Activated CD4-positive, alpha-beta memory T cell treated with anti-CD3 and anti-CD28 coated beads for 36 hours (primary cell): ENCODE results near the gene RSPH10B. TPM values are rescaled to one million over a fixed set of nuclear protein-coding genes. Genes with fewer than 3 reads are reported as not detected.
"Not testable (repeated sequence)": the region's sequence is repeated elsewhere in the genome, so short reads cannot be mapped to it uniquely, and the experiment has no call there.

ENCODE experiments used
- CTCF ChIA-PET: fragments of 350-600 bp; sonication (Branson Sonifier 250); formaldehyde crosslinking; loops from one replicate; lab custom pipeline; 2021; ENCODE audit warnings: antibody characterized with exemption, inconsistent platforms; lab: Charles Lee
- POLR2A ChIA-PET: fragments of 350-600 bp; sonication (Branson Sonifier 250); formaldehyde crosslinking; loops from one replicate; lab custom pipeline; 2021; ENCODE audit warnings: antibody characterized with exemption; lab: Charles Lee
- DNase-seq: peaks from one replicate; pipeline ENCODE4 v3.0.0-alpha.2; 2020
- H3K27ac Mint-ChIP-seq: one replicate; pipeline ENCODE4 v1.8.0; 2021; ENCODE audit warnings: mixed read lengths
- H3K27me3 Mint-ChIP-seq: one replicate; pipeline ENCODE4 v1.8.0; 2021; ENCODE audit warnings: mixed read lengths
- H3K36me3 Mint-ChIP-seq: one replicate; pipeline ENCODE4 v1.8.0; 2021; ENCODE audit warnings: mixed read lengths
- H3K4me1 Mint-ChIP-seq: one replicate; pipeline ENCODE4 v1.8.0; 2021; ENCODE audit warnings: low read depth, mixed read lengths
- H3K4me3 Mint-ChIP-seq: one replicate; pipeline ENCODE4 v1.8.0; 2021; ENCODE audit warnings: mild to moderate bottlenecking, mixed read lengths
- H3K9me3 Mint-ChIP-seq: one replicate; pipeline ENCODE4 v1.8.0; 2021; ENCODE audit warnings: mixed read lengths
- intact Hi-C: fragments of 100-400 bp; cut with micrococcal nuclease; formaldehyde crosslinking; loops from one replicate; pipeline ENCODE4 v1.15.1; 2023
- total RNA-seq, 2 experiments: library from RNA; stranded (reverse); gene quantifications; one replicate each; pipeline ENCODE4 v1.2.3, GENCODE V29; 2021

Gene RSPH10B
- total RNA-seq, result not detected

GRCh38 chr7:5970347-5970911 is at the start of gene RSPH10B:
RSPH10B (minus strand) TSS chr7:5970689; CDS start chr7:5967116, 3,573 bp downstream.
- H3K36me3 Mint-ChIP-seq, H3K27me3 Mint-ChIP-seq, H3K9me3 Mint-ChIP-seq, H3K4me1 Mint-ChIP-seq, DNase-seq, H3K27ac Mint-ChIP-seq, intact Hi-C loops, H3K4me3 Mint-ChIP-seq, POLR2A ChIA-PET, CTCF ChIA-PET: not testable (repeated sequence)

- Mint-ChIP-seq H3K27ac (peak overlapping the region; percentile 87), H3K36me3 (peaks cover 44% of the 10 kb centered on the region), H3K27me3 (no peaks in the 10 kb centered on the region), H3K4me1 (peaks cover 32% of the 10 kb centered on the region), H3K9me3 (no peaks in the 10 kb centered on the region), H3K4me3 (no peak overlapping the region)
- CTCF ChIA-PET, result no interaction called here
- DNase-seq, result no peak
- intact Hi-C loops, result no loop called here
- POLR2A ChIA-PET, result no interaction called here
Measured at GRCh38 chr7:6016653-6016966, 46.1 kb upstream of the RSPH10B start.

GRCh38 chr7:6015917-6016652 is 45.6 kb upstream of the RSPH10B start:
- POLR2A ChIA-PET, result interaction anchor here (1.0 to 1.1 kb wide), 2 partner anchors 8 to 9 kb away, joined by 3 to 4 read pairs; no protein-coding TSS in a partner anchor
- H3K9me3 Mint-ChIP-seq, result no peaks in the 10 kb centered on the region
- H3K27me3 Mint-ChIP-seq, result no peaks in the 10 kb centered on the region
- peaks cover 37% of the 10 kb centered on the region for H3K4me1 Mint-ChIP-seq
- intact Hi-C loops, result no loop called here
- no peak overlapping the region for H3K4me3 Mint-ChIP-seq
- peaks cover 42% of the 10 kb centered on the region for H3K36me3 Mint-ChIP-seq
- peak overlapping the region; percentile 87 for H3K27ac Mint-ChIP-seq
- peak; percentile 55 for DNase-seq
- CTCF ChIA-PET, result interaction anchor here (0.9 kb wide), 1 partner anchor 19 kb away, joined by 5 read pairs; no protein-coding TSS in a partner anchor

- Mint-ChIP-seq H3K4me1 (peaks cover 52% of the 10 kb centered on the region), H3K27me3 (no peaks in the 10 kb centered on the region), H3K36me3 (peaks cover 29% of the 10 kb centered on the region), H3K27ac (peak overlapping the region; percentile 53), H3K9me3 (no peaks in the 10 kb centered on the region), H3K4me3 (no peak overlapping the region)
- POLR2A ChIA-PET, result no interaction called here
- intact Hi-C loops, result no loop called here
- DNase-seq, result peak; percentile 25
- CTCF ChIA-PET, result no interaction called here
Measured at GRCh38 chr7:6012355-6013104, 42.0 kb upstream of the RSPH10B start.

GRCh38 chr7:6011541-6011940 is 41.1 kb upstream of the RSPH10B start:
- ChIA-PET CTCF (no interaction called here), POLR2A (no interaction called here)
- Mint-ChIP-seq H3K4me1 (peaks cover 58% of the 10 kb centered on the region), H3K4me3 (no peak overlapping the region), H3K36me3 (peaks cover 23% of the 10 kb centered on the region), H3K9me3 (no peaks in the 10 kb centered on the region), H3K27me3 (no peaks in the 10 kb centered on the region), H3K27ac (peak overlapping the region; percentile 33)
- intact Hi-C loops, result loop anchor here (2.0 kb wide), 1 partner anchor 423 kb away; no protein-coding TSS in a partner anchor
- DNase-seq, result no peak

- Mint-ChIP-seq H3K4me1 (peaks cover 47% of the 10 kb centered on the region), H3K36me3 (peaks cover 14% of the 10 kb centered on the region)
- intact Hi-C loops, result loop anchor here (2.0 kb wide), 1 partner anchor 424 kb away; no protein-coding TSS in a partner anchor
Measured at GRCh38 chr7:6010370-6010769, 39.9 kb upstream of the RSPH10B start.

GRCh38 chr7:6008668-6009611 is 38.5 kb upstream of the RSPH10B start, which contains the start of the genes AIMP2 and PMS2:
AIMP2 (plus strand) TSS chr7:6009272; CDS start chr7:6009364, 92 bp downstream.
PMS2 (minus strand) TSS chr7:6009049; CDS start chr7:6009019, 30 bp downstream.
- CTCF ChIA-PET, result interaction anchor here (0.6 to 1.9 kb wide), 8 partner anchors 11 to 341 kb away, joined by 3 to 6 read pairs (median 3); no protein-coding TSS in a partner anchor
- Mint-ChIP-seq H3K27me3 (no peaks in the 10 kb centered on the region), H3K36me3 (peaks cover 7% of the 10 kb centered on the region), H3K4me1 (peaks cover 41% of the 10 kb centered on the region), H3K4me3 (peak within 1 kb of the TSS; percentile 85), H3K27ac (peak within 1 kb of the TSS; percentile 92), H3K9me3 (no peaks in the 10 kb centered on the region)
- POLR2A ChIA-PET, result interaction anchor here (0.8 to 2.0 kb wide), 4 partner anchors 12 to 97 kb away, joined by 4 to 6 read pairs (median 5); no protein-coding TSS in a partner anchor
- intact Hi-C loops, result loop anchor here (5.0 to 10.0 kb wide), 2 partner anchors 154 to 313 kb away; no protein-coding TSS in a partner anchor
- DNase-seq, result peak; percentile 99

More at GRCh38 chr7:6010370-6010769, 39.9 kb upstream of the RSPH10B start:
- CTCF ChIA-PET, result interaction anchor here (1.0 to 1.6 kb wide), 2 partner anchors 96 to 183 kb away, joined by 3 to 4 read pairs; no protein-coding TSS in a partner anchor
- H3K9me3 Mint-ChIP-seq, DNase-seq, H3K27me3 Mint-ChIP-seq, POLR2A ChIA-PET: not testable (repeated sequence)
- Mint-ChIP-seq H3K27ac (peak overlapping the region; percentile 92), H3K4me3 (peak overlapping the region; percentile 85)

GRCh38 chr7:6007835-6008590 is 37.5 kb upstream of the RSPH10B start:
- POLR2A ChIA-PET, result interaction anchor here (1.0 to 2.0 kb wide), 3 partner anchors 19 to 98 kb away, joined by 4 to 6 read pairs (median 4); no protein-coding TSS in a partner anchor

GRCh38 chr7:6007386-6007785 is 36.9 kb upstream of the RSPH10B start:
- H3K27me3 Mint-ChIP-seq, result no peaks in the 10 kb centered on the region
- peak overlapping the region; percentile 60 for H3K4me3 Mint-ChIP-seq
- intact Hi-C loops, result loop anchor here (5.0 to 10.0 kb wide), 2 partner anchors 153 to 315 kb away; no protein-coding TSS in a partner anchor
- ChIA-PET POLR2A (no interaction called here), CTCF (interaction anchor here (1.9 kb wide), 1 partner anchor 99 kb away, joined by 4 read pairs; no protein-coding TSS in a partner anchor)
- peaks cover 8% of the 10 kb centered on the region for H3K36me3 Mint-ChIP-seq
- no peak overlapping the region for H3K27ac Mint-ChIP-seq
- no peak for DNase-seq
- H3K9me3 Mint-ChIP-seq, result no peaks in the 10 kb centered on the region
- peaks cover 35% of the 10 kb centered on the region for H3K4me1 Mint-ChIP-seq

More at GRCh38 chr7:6007835-6008590, 37.5 kb upstream of the RSPH10B start:
- DNase-seq, result peak; percentile 11
- H3K27me3 Mint-ChIP-seq, H3K36me3 Mint-ChIP-seq, H3K9me3 Mint-ChIP-seq, H3K27ac Mint-ChIP-seq: not testable (repeated sequence)
- Mint-ChIP-seq H3K4me3 (peak overlapping the region; percentile 85), H3K4me1 (peaks cover 41% of the 10 kb centered on the region)
- intact Hi-C loops, result loop anchor here (5.0 to 10.0 kb wide), 2 partner anchors 153 to 314 kb away; no protein-coding TSS in a partner anchor
- CTCF ChIA-PET, result interaction anchor here (0.6 to 1.9 kb wide), 3 partner anchors 11 to 99 kb away, joined by 3 to 4 read pairs (median 3); no protein-coding TSS in a partner anchor

GRCh38 chr7:5997210-5997808 is 26.8 kb upstream of the RSPH10B start:
- Mint-ChIP-seq H3K27ac (no peak overlapping the region), H3K36me3 (peaks cover 24% of the 10 kb centered on the region), H3K27me3 (no peaks in the 10 kb centered on the region), H3K9me3 (no peaks in the 10 kb centered on the region), H3K4me3 (no peak overlapping the region), H3K4me1 (no peaks in the 10 kb centered on the region)
- ChIA-PET POLR2A (interaction anchor here (0.6 to 1.0 kb wide), 2 partner anchors 12 to 271 kb away, joined by 5 to 6 read pairs; partner anchors contain the start of gene AIMP2), CTCF (interaction anchor here (0.6 to 2.3 kb wide), 10 partner anchors 11 to 381 kb away, joined by 3 to 18 read pairs (median 3); partner anchors contain the start of genes AIMP2 and PMS2)
- peak; percentile 39 for DNase-seq
- intact Hi-C loops, result no loop called here
